OCI-LY3 (cell line): Measurements from ENCODE around the gene SYT1.

ENCODE experiments used
- EZH2phosphoT487 ChIP-seq: fragments of 200-600 bp; shearing (Covaris generic); IDR thresholded peaks from 2 replicates; pipeline ENCODE4 v1.6.1; 2018; ENCODE audit warnings: antibody characterized with exemption, mixed run types, low read depth
- TF ChIP-seq, protein P1 (sequence below): fragments of 200-600, 300-600 bp; sonication (generic); IDR thresholded peaks from 2 replicates; pipeline ENCODE4 v1.5.1; 2014; ENCODE audit warnings: antibody characterized with exemption, low read length, low read depth

DNA sequence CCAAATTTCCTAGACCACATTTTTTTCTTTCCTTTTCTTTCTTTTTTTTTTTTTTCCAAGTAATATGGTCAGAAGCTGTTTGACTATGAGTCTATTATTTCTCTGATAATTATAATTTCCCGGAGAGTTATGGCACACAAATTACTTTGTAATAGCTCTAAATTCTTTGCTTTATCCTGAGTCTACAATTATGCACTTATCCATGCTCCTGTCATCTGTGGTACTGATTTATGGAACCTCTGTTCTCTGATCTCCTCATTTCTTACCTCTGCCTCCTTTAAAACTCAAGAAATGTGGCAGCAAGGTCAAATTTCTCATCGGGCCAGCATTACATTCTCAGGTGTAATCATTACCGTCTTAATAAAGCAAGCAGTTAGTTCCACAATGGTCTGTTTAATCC is 544.1 kb downstream of the SYT1 start:
- TF ChIP-seq, protein P1, sequence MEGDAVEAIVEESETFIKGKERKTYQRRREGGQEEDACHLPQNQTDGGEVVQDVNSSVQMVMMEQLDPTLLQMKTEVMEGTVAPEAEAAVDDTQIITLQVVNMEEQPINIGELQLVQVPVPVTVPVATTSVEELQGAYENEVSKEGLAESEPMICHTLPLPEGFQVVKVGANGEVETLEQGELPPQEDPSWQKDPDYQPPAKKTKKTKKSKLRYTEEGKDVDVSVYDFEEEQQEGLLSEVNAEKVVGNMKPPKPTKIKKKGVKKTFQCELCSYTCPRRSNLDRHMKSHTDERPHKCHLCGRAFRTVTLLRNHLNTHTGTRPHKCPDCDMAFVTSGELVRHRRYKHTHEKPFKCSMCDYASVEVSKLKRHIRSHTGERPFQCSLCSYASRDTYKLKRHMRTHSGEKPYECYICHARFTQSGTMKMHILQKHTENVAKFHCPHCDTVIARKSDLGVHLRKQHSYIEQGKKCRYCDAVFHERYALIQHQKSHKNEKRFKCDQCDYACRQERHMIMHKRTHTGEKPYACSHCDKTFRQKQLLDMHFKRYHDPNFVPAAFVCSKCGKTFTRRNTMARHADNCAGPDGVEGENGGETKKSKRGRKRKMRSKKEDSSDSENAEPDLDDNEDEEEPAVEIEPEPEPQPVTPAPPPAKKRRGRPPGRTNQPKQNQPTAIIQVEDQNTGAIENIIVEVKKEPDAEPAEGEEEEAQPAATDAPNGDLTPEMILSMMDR, result no peak
- no peak for TF ChIP-seq EZH2phosphoT487
